H7 (cell line): ENCODE results near the gene SUFU. TPM values are rescaled to one million over a fixed set of nuclear protein-coding genes. Genes with fewer than 3 reads are reported as not detected.

Experiments
- DNase-seq: peaks from one replicate; pipeline ENCODE4 v3.0.0; 2012
- H3K27me3 ChIP-seq: 2 replicates; pipeline ENCODE4 v1.6.0; 2011; ENCODE audit warnings: mild to moderate bottlenecking, low read length; ENCODE audit not compliant: control insufficient read depth, insufficient read depth
- H3K36me3 ChIP-seq: replicated peaks from 2 replicates; pipeline ENCODE4 v1.5.1; 2011; ENCODE audit warnings: low read length; ENCODE audit not compliant: control insufficient read depth, insufficient read depth
- H3K4me3 ChIP-seq: 2 replicates; pipeline ENCODE4 v1.5.1; 2011; ENCODE audit warnings: low read depth, mild to moderate bottlenecking, control low read depth, low read length, moderate library complexity; ENCODE audit not compliant: insufficient read depth
- total RNA-seq: library from RNA; depleted of rRNA; stranded (reverse); fragments of >200 nt; shearing (Covaris generic); gene quantifications from 2 replicates; pipeline ENCODE4 v1.2.3, GENCODE V29; 2014; rRNA removed

SUFU gene
- total RNA-seq, 1 experiment from 2014 or later = 3.5 TPM

DNA sequence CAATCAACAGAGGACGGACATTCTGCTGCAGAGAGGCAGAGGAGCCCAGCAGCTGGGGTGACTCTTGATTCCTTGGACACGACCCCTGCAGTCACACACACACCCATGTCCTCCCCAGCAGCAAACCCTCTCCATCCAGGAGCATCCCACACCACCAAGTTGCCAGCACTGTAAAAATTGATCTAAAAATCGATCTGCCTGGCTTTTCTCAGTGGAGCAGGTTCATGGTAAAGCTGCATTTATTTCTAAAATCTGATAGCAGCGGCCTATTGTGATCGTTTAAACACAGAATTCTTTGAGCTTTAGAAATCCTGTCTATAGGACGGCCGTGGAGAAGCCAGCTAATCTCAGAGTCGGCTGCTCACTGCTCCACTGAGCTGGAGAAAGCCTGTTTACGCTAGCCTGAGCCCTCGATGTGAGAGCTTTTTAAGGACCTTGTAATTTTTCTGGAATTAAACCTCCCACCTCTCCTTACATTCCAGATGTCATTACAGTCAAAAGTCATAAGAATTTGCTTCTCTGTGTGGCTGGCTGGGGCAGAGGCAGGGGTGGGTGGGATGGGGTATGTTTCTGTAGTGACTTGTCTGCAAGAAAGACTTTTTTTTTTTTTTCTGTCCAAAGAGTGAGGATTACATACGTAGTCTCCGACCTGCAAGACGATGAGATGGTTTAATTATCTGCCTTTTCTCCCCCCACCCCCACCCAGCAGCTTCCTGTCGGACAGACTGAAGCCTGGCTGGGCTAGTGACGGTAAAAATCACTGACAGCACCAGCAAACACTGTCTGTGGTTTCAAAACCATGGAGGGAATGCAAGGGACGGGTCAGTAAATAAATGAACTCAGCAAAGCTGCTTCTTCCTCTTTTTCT lies 172.1 kb downstream of the SUFU start:
- peak; percentile 24 for DNase-seq
- no peaks in the 10 kb centered on the region for H3K27me3 ChIP-seq
- no peaks in the 10 kb centered on the region for H3K36me3 ChIP-seq
- no peak overlapping the region for H3K4me3 ChIP-seq

DNA sequence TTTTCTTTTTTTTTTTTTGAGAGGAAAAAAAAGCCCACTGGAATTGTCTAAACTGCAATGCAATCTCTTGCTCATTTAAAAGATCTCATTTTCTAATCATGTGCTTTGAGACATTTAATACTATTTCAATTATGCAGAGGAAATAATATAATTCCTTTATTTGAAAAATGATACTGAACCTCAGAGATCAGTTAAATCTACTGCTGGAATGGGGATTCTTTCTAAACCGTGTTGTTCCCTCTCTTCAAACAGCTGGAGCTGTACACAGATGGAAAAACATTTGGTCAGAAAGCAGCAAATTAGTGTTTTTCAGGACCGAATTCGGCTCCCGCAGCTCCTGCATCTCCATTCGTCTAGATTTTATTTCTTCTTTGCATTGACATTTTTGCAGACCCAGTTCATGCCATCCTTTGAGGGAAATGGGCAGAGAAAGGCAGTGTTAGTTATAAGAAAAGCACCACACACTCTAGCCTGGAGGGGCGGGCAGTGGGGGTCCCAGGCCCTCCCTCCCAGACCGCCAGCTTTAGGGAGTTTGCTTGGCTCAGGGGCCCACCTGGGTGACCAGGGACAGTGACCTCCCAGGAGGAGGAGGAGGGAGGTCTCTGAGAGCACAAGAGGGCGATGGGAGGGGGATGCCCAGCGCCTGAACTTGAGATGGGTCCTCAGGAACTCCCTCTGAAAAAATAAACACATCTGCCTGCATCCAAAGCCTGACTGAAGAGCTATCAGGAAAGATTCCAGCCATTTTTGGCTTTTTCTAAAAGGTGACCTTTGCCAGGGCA lies 173.0 kb downstream of the SUFU start:
- no peaks in the 10 kb centered on the region for H3K36me3 ChIP-seq
- peak; percentile 39 for DNase-seq
- no peak overlapping the region for H3K4me3 ChIP-seq
- H3K27me3 ChIP-seq = no peaks in the 10 kb centered on the region

DNA sequence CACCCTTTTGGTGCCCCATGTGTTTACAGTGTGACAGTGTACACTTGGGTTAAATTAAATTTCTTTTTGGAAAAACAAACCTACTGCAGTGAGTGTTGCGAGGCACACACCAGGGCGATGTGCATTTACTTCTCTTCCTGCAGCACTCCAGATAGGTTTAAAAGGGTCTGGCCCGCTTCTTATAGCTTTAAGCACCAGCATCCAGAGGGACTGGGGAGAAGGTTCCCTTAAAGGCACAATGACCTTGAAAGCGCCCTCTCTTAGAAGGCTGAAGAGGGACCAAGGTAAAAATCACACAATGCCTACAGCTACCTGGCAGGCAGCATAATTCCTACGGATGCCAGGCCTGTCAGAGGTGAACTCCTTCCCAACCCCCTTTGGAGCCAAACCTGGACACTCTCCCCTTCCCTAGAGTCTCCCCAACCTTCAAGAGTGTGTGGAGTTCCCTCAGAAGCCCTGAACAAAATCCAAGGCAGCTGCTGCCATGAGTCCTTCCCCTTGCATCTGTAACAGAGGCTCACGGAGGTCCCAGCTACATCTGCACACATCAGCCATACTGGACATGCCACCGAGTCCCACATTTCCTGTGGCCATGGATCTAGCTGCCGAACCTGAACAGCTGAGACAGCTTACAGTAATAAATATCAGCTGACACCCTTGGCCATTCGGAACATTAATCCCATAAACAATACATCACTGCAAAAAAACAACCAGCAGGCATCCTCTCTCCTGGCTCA lies 173.7 kb downstream of the SUFU start:
- no peak overlapping the region for H3K4me3 ChIP-seq
- DNase-seq = no peak

DNA sequence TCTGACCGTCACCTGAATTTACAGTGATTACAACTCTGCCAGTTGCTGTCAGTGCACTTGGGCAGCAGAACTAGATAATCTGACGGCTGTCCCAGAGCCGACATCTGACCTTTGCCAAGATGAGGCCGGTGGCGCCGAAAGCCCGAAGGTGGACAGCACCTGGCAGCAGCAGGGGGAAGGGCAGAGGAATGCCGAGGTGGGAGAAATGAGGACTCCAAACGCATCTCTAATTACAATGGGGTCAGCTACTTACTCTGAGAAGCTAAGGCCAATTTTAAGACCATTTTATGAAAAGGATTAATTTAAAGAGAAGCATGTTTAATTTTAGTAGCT lies 174.3 kb downstream of the SUFU start:
- Histone ChIP-seq H3K27me3 (no peaks in the 10 kb centered on the region), H3K4me3 (no peak overlapping the region), H3K36me3 (no peaks in the 10 kb centered on the region)
- DNase-seq = peak; percentile 46

More for the DNA sequence above, 173.7 kb downstream of the SUFU start:
- Histone ChIP-seq H3K36me3 (no peaks in the 10 kb centered on the region), H3K27me3 (no peaks in the 10 kb centered on the region)

DNA sequence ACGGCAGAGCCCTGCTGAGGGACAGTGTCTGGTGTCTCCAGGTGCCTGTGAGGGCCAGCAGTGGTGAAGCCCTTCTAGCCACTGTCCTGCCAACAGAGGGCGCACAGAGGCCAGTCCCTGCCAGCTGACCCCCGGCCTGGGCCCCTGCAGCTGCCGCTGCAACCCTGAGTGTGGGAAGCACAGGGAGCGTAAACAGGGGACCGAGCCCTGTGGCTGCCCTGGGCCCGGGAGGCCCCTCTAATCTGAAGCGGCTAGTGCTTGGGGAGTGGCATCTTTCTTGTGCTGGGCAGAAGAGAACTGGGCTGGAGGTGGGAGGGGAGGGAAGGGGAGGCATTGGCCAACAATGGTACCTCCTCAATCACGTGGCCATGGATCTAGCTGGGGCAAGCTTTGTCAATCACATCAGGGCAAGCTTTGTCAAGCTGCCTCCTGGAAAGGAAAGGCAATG lies 175.1 kb downstream of the SUFU start:
- DNase-seq = peak; percentile 93
- Histone ChIP-seq H3K36me3 (no peaks in the 10 kb centered on the region), H3K4me3 (no peak overlapping the region), H3K27me3 (no peaks in the 10 kb centered on the region)

DNA sequence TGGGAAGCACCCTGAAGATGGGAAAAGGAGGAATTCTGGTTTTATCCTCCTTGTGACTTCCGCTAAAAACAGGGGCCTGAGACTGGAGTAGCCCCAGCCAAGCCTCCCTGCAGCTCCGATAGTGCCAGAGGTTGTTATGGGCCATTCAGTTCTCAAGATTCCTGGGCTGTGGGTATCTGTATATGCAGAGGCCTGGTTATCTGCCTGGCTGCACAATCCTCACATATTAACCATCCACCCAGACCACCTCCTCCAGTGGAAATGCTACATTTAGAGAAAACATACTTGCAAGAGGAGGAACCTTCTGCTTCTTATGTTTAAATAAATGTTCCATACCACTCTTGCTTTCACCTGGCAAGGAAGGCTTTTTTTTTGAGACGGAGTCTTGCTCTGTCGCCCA lies 175.8 kb downstream of the SUFU start:
- Histone ChIP-seq H3K27me3 (no peaks in the 10 kb centered on the region), H3K4me3 (no peak overlapping the region), H3K36me3 (no peaks in the 10 kb centered on the region)
- DNase-seq = no peak

DNA sequence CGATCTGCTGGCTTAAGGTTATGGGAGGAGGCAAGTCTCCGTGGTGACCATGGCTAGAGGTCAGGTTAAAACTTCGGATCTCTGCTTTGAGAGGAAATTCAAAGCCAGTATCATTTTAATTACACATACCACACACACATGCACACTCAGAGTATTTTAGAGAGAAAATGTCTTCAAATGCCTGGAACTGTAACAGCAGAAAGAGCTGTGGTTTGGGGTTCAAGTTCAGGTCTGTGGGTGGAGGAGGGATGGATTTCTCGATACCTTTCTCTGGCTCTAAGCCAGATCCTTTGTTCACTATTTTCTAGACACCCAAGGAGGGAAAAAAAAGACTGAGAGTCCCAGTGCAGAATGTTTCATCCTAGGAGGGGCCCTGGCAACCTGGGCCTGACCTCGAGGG lies 177.9 kb downstream of the SUFU start:
- Histone ChIP-seq H3K4me3 (no peak overlapping the region), H3K36me3 (peaks cover 4% of the 10 kb centered on the region), H3K27me3 (no peaks in the 10 kb centered on the region)
- no peak for DNase-seq

DNA sequence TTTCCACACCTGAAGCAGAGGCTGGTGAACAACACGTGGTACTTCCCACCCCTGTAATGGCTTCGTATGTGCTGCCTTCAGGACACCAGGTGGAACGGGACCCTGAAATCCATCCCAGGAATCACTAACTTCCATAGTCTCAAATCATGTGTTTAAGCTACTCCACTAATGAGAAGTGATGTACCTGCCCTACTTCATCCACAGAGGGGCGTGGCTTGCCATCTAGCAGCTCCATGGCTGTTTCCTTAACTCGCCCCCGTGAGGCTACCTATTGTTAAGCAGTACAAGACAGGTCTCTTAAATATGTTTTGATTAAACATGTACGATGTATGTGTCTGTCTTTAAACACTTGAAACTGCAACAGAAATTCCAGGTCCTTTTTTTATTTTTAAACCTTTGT lies 178.6 kb downstream of the SUFU start:
- no peaks in the 10 kb centered on the region for H3K27me3 ChIP-seq
- peaks cover 4% of the 10 kb centered on the region for H3K36me3 ChIP-seq
- peak; percentile 27 for DNase-seq
- no peak overlapping the region for H3K4me3 ChIP-seq

DNA sequence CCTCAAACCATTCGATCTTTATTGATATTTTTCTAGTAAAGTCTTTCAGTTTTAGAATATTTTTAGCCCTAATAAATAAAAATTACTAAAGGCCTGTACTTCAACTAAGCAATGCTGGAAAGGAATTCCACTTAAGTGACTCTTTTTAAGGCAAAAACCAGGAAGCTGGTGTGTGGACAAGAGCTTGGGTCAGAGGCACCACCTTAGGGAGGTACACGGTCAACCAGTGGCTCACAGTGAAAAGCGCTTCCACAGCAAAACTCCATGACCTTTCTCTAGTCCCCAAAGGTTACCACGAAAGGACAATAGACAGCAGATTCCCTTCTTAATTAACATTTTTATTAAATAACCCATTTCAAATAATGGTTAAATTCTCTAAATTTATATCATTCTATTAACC lies 179.2 kb downstream of the SUFU start:
- H3K27me3 ChIP-seq = no peaks in the 10 kb centered on the region
- DNase-seq = no peak
- peaks cover 4% of the 10 kb centered on the region for H3K36me3 ChIP-seq
- no peak overlapping the region for H3K4me3 ChIP-seq

Other genes starting within 250 kb of the SUFU start
- gene NFKB2, start 108.3 kb upstream of the SUFU start, total RNA-seq = 25.3 and 25.6 TPM in 2 replicates
- gene PSD, start 85.2 kb upstream of the SUFU start, total RNA-seq = 5.2 and 6.1 TPM in 2 replicates
- gene FBXL15, start 83.1 kb upstream of the SUFU start, total RNA-seq = 23.0 and 29.8 TPM in 2 replicates
- 51.3 and 64.7 TPM in 2 replicates for gene CUEDC2, start 71.4 kb upstream of the SUFU start, total RNA-seq
- 0.30 and 0.45 TPM in 2 replicates for gene C10orf95, start 52.4 kb upstream of the SUFU start, total RNA-seq
- 144 and 180 TPM in 2 replicates for gene ACTR1A, start 1.3 kb upstream of the SUFU start, total RNA-seq
- 43.5 and 46.4 TPM in 2 replicates for gene TRIM8, start 140.5 kb downstream of the SUFU start, total RNA-seq
- gene ARL3, start 210.4 kb downstream of the SUFU start, total RNA-seq = 7.5 and 8.1 TPM in 2 replicates
- gene SFXN2, start 210.7 kb downstream of the SUFU start, total RNA-seq = 10.9 and 11.6 TPM in 2 replicates
- 13.9 and 16.9 TPM in 2 replicates for gene WBP1L, start 240.0 kb downstream of the SUFU start, total RNA-seq